GM18508 (cell line): ENCODE results near the gene SDCCAG8.

Source experiments
- ATAC-seq: cut with Tn5 transposase; IDR thresholded peaks from one replicate; pipeline ENCODE4 v1.9.1; 2021; ENCODE audit warnings: moderate number of reproducible peaks; ENCODE audit not compliant: insufficient read depth, unreplicated experiment

SDCCAG8 gene

GRCh38 chr1:243443557-243443956 is 187.7 kb downstream of the SDCCAG8 start:
- no peak for ATAC-seq

- ATAC-seq, result no peak
Measured at GRCh38 chr1:243447347-243447746, 191.5 kb downstream of the SDCCAG8 start.

- ATAC-seq, result no peak
Measured at GRCh38 chr1:243447844-243448243, 192.0 kb downstream of the SDCCAG8 start.

GRCh38 chr1:243449373-243449772 is 193.5 kb downstream of the SDCCAG8 start:
- no peak for ATAC-seq

GRCh38 chr1:243452092-243452491 is 196.3 kb downstream of the SDCCAG8 start:
- no peak for ATAC-seq

GRCh38 chr1:243454328-243454997 is 198.6 kb downstream of the SDCCAG8 start:
- no peak for ATAC-seq

GRCh38 chr1:243455760-243456651 is 200.2 kb downstream of the SDCCAG8 start:
- ATAC-seq, result no peak

GRCh38 chr1:243457363-243457982 is 201.6 kb downstream of the SDCCAG8 start:
- ATAC-seq, result no peak

GRCh38 chr1:243459059-243459458 is 203.2 kb downstream of the SDCCAG8 start:
- ATAC-seq, result no peak

GRCh38 chr1:243461700-243462099 is 205.9 kb downstream of the SDCCAG8 start:
- ATAC-seq, result no peak

- no peak for ATAC-seq
Measured at GRCh38 chr1:243462929-243463697, 207.3 kb downstream of the SDCCAG8 start.

GRCh38 chr1:243465081-243465480 is 209.2 kb downstream of the SDCCAG8 start:
- no peak for ATAC-seq

- ATAC-seq, result no peak
Measured at GRCh38 chr1:243465738-243466137, 209.9 kb downstream of the SDCCAG8 start.

- ATAC-seq, result no peak
Measured at GRCh38 chr1:243469497-243469896, 213.7 kb downstream of the SDCCAG8 start.

- ATAC-seq, result no peak
Measured at GRCh38 chr1:243470502-243470901, 214.7 kb downstream of the SDCCAG8 start.

GRCh38 chr1:243471026-243471685 is 215.3 kb downstream of the SDCCAG8 start:
- no peak for ATAC-seq

- peak; percentile 79 for ATAC-seq
Measured at GRCh38 chr1:243471754-243472745, 216.2 kb downstream of the SDCCAG8 start.

GRCh38 chr1:243473227-243474135 is 217.6 kb downstream of the SDCCAG8 start:
- ATAC-seq, result no peak
